ENCODE data around the gene LRRC55. TPM values are rescaled to one million over a fixed set of nuclear protein-coding genes. Genes with fewer than 3 reads are reported as not detected.

The LRRC55 gene
- total RNA-seq, 6 donors from 2014 or later = 0.10 to 0.11 TPM; not detected in 4

DNA sequence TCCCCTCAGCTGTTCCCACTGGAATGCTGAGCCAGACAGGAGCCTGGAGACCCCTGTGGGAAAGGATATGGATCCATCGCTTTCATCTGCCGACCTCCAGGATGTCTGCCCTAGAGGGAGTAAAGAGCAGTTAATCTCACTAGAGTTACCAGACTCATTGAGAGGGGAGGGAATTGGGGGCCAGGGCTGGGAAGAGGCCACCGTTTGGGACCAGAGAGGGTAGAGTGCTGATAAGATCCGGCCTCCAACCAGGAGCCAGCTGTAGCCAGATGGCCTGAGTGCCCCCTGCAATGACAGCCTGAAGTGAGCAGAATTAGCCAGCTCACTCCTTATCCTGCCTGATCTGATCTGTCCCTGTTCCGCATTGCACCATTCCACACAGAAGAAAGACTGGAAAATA is 59.0 kb downstream of the LRRC55 start:
- TF ChIP-seq EP300 (IDR thresholded peaks at IDR 0.05) (no peak), POLR2A (IDR thresholded peaks at IDR 0.05) (no peak), POLR2AphosphoS5 (IDR thresholded peaks at IDR 0.05) (no peak)
- TF ChIP-seq, protein P1, sequence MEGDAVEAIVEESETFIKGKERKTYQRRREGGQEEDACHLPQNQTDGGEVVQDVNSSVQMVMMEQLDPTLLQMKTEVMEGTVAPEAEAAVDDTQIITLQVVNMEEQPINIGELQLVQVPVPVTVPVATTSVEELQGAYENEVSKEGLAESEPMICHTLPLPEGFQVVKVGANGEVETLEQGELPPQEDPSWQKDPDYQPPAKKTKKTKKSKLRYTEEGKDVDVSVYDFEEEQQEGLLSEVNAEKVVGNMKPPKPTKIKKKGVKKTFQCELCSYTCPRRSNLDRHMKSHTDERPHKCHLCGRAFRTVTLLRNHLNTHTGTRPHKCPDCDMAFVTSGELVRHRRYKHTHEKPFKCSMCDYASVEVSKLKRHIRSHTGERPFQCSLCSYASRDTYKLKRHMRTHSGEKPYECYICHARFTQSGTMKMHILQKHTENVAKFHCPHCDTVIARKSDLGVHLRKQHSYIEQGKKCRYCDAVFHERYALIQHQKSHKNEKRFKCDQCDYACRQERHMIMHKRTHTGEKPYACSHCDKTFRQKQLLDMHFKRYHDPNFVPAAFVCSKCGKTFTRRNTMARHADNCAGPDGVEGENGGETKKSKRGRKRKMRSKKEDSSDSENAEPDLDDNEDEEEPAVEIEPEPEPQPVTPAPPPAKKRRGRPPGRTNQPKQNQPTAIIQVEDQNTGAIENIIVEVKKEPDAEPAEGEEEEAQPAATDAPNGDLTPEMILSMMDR (IDR thresholded peaks at IDR 0.05) = no peak
- ATAC-seq (ENCODE audit: low FRiP score in 2 of 2) = no peak
- 61 to 71% methylated on average over 5 of the region's 5 CpGs for WGBS, 2 donors
- no peak for DNase-seq
- peak overlapping the region in 1 of 4 donors; percentile 42 for H3K27ac ChIP-seq
- H3K4me1 ChIP-seq = peaks cover 0 to 18% (median 11%) of the 10 kb centered on the region in 4 donors
- no peak overlapping the region for H3K4me3 ChIP-seq
- no peaks in the 10 kb centered on the region for H3K9me3 ChIP-seq
- no peaks in the 10 kb centered on the region for H3K27me3 ChIP-seq
- no peaks in the 10 kb centered on the region for H3K36me3 ChIP-seq

Other genes starting within 250 kb of the LRRC55 start
- not detected for gene OR5AK2, start 193.0 kb upstream of the LRRC55 start, total RNA-seq
- gene APLNR, start 55.3 kb downstream of the LRRC55 start, total RNA-seq = 1 to 10 TPM in 5 of 6 donors, not detected in 1; 1.1 to 5.7 (median 1.9) TPM
- gene TNKS1BP1, start 143.0 kb downstream of the LRRC55 start, total RNA-seq = 100 to 1,000 TPM; 120 to 322 (median 184) TPM
- gene SSRP1, start 153.9 kb downstream of the LRRC55 start, total RNA-seq = 10 to 100 TPM; 48.2 to 89.6 (median 65.5) TPM
- gene P2RX3, start 156.4 kb downstream of the LRRC55 start, total RNA-seq = not detected
- not detected for gene PRG3, start 199.2 kb downstream of the LRRC55 start, total RNA-seq
- 1 to 10 TPM in 3 of 6 donors, under 1 TPM in 1, not detected in 2; 0.30 to 2.6 (median 1.6) TPM for gene PRG2, start 208.7 kb downstream of the LRRC55 start, total RNA-seq
- 100 to 1,000 TPM in 4 of 6 donors, 10 to 100 TPM in 2; 61.6 to 177 (median 118) TPM for gene SLC43A3, start 245.2 kb downstream of the LRRC55 start, total RNA-seq

Measured in upper lobe of left lung (tissue), 6 donors.